ENCODE measurements around the gene KHDC4. TPM values are rescaled to one million over a fixed set of nuclear protein-coding genes. Genes with fewer than 3 reads are reported as not detected.

KHDC4 gene
- total RNA-seq, 1 donor from 2014 or later = 81.8 TPM

DNA sequence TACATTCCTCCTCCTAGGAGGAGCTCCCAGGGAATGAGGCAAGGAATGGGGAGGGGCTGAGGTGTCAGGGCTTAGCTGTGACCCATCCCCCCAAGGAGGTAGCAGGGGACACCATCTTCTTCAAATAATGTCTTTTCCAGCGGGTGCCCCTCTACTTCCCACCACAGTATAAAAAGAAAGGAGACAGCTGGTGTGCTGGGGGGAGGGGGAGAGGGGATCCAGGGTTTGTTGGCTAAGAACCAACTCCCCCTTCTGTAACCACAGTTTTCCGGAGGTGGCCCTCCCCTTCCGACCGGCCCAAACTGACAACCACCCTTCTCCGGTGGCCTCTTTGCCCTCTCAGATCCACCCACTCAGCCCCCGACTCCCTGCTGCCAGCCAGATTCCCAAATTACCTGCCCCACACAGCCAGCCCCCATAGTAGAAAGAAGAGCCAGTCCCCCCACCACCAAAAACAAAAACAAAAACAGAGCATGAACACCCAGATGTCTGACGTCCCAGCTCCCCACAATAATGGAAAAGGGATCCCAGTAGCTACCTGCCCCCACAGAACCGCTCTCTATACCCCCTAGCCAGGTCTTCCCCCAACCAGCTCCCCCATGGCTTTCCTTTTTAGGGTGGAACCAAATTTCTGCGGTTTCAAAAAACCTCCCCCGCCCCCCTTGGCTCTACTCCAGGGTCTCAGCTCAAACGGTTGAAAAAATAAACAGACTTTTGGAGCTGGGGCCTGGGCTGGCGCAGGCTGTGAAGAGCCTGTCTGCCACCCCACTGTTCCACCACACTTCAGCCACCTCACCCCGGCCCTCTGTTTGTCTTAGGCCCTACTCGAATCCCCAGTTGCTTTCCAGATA lies 42.1 kb upstream of the KHDC4 start:
- no peaks in the 10 kb centered on the region for H3K9me3 Mint-ChIP-seq
- H3K27me3 Mint-ChIP-seq (ENCODE audit: insufficient read depth) = no peaks in the 10 kb centered on the region
- H3K36me3 Mint-ChIP-seq (ENCODE audit: low read depth) = peaks cover 38% of the 10 kb centered on the region
- peak; percentile 33 for DNase-seq (ENCODE audit: low spot score)
- peak overlapping the region; percentile 92 for H3K4me3 Mint-ChIP-seq
- H3K4me1 Mint-ChIP-seq (ENCODE audit: low read depth) = peaks cover 80% of the 10 kb centered on the region
- H3K27ac Mint-ChIP-seq = peak overlapping the region; percentile 95
- intact Hi-C loops (cut with micrococcal nuclease) = loop anchor here (1.0 to 10.0 kb wide), 4 partner anchors 8 to 654 kb away; partner anchors contain the start of gene RUSC1

DNA sequence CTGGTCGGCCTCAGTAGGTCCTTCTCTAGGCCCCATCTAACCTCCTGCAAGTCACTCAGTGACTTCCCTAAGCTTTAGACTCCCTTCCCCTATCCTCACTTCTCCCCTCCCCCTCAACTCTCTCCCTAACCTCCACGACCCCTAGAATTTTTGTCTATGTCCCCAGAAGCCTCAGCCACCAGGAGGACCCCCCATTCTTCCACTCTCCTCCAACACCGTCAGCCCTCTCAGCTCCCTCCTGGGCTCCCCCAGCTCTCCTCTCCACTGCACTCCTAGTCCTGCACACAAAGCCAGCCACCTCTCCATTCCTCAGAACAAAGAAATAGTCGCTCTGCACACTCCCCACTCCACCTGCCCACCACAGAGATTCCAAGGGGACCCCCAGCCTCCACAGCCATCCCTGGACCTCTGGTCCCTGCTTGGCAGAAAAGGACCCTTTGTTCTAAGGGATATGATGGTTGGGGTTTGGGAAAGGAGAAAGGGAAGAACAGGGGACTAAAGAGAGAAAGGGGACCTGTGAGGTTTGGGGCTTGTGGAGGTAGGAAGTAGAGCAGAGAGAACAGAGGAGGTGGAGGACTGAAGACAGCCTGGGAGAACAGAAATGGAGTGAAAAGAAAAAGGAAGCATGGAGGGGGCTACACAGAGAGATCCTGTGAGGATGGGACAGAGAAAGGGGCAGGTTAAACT lies 41.3 kb upstream of the KHDC4 start:
- peak overlapping the region; percentile 95 for H3K27ac Mint-ChIP-seq
- no peak for DNase-seq (ENCODE audit: low spot score)
- no peaks in the 10 kb centered on the region for H3K9me3 Mint-ChIP-seq
- H3K36me3 Mint-ChIP-seq (ENCODE audit: low read depth) = peaks cover 40% of the 10 kb centered on the region
- peaks cover 80% of the 10 kb centered on the region for H3K4me1 Mint-ChIP-seq (ENCODE audit: low read depth)
- peak overlapping the region; percentile 92 for H3K4me3 Mint-ChIP-seq
- no peaks in the 10 kb centered on the region for H3K27me3 Mint-ChIP-seq (ENCODE audit: insufficient read depth)
- intact Hi-C loops (cut with micrococcal nuclease) = loop anchor here (1.0 to 10.0 kb wide), 4 partner anchors 7 to 653 kb away; partner anchors contain the start of gene RUSC1

- intact Hi-C loops (cut with micrococcal nuclease) = loop anchor here (5.0 to 10.0 kb wide), 2 partner anchors 250 to 652 kb away; partner anchors contain the start of gene RUSC1
- no peaks in the 10 kb centered on the region for H3K9me3 Mint-ChIP-seq
- H3K36me3 Mint-ChIP-seq (ENCODE audit: low read depth) = peaks cover 51% of the 10 kb centered on the region
These were observed 40.2 kb upstream of the KHDC4 start for GRCh38 chr1:155974208-155975115.

GRCh38 chr1:155973723-155974122 lies 39.5 kb upstream of the KHDC4 start:
- H3K9me3 Mint-ChIP-seq = no peaks in the 10 kb centered on the region

More at GRCh38 chr1:155974208-155975115, 40.2 kb upstream of the KHDC4 start:
- Mint-ChIP-seq H3K4me3 (peak overlapping the region; percentile 92), H3K27me3 (ENCODE audit: insufficient read depth) (no peaks in the 10 kb centered on the region), H3K27ac (peak overlapping the region; percentile 95), H3K4me1 (ENCODE audit: low read depth) (peaks cover 80% of the 10 kb centered on the region)
- no peak for DNase-seq (ENCODE audit: low spot score)

DNA sequence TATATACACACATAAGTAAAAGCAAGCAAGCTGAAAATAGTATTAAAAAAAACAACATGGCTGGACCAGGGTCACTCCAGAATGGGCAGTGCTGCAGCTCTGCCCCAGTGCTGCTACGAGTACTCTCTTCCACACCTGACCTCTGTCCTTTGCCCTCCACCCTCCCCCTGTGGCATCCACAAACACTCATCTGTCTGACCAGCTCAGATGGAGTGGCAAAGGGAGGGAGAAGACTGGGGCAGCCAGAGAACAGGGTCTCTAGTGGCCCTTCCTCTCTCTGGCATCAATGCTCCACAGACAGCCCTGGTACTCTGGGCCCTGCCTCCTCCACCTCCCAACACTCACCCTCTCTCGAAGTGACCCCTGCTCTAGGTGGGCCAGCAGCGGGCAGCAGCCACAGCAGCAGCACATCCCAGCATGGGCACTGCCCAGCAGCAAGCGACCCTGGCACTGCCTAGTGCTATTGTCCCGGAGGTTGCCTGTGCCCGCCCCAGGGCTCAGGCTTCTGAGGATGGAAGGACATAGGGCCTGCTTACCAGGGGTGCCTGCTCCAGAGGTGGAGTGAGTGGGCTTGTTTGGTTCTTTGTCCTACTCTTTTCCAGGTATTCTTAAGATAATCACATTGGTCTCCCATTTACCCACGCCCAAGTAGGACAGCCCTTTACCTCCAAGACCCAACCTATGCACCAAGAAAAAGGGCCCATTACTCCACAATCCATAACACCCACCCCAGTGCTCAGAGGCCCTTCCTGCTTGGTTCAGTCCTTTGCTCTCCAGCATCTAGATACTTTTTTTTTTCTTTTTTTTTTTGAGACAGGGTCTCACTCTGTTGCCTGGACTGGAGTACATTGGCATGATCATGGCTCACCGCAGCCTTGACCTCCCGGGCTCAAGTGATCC lies 37.9 kb upstream of the KHDC4 start:
- DNase-seq (ENCODE audit: low spot score) = no peak
- intact Hi-C loops (cut with micrococcal nuclease) = loop anchor here (10.0 kb wide), 1 partner anchor 253 kb away; no protein-coding TSS in a partner anchor
- no peaks in the 10 kb centered on the region for H3K9me3 Mint-ChIP-seq
- H3K4me1 Mint-ChIP-seq (ENCODE audit: low read depth) = peaks cover 97% of the 10 kb centered on the region
- H3K4me3 Mint-ChIP-seq = peak overlapping the region; percentile 62
- peaks cover 63% of the 10 kb centered on the region for H3K36me3 Mint-ChIP-seq (ENCODE audit: low read depth)
- H3K27me3 Mint-ChIP-seq (ENCODE audit: insufficient read depth) = no peaks in the 10 kb centered on the region
- peak overlapping the region; percentile 49 for H3K27ac Mint-ChIP-seq

More at GRCh38 chr1:155973723-155974122, 39.5 kb upstream of the KHDC4 start:
- no peak for DNase-seq (ENCODE audit: low spot score)
- peaks cover 56% of the 10 kb centered on the region for H3K36me3 Mint-ChIP-seq (ENCODE audit: low read depth)
- intact Hi-C loops (cut with micrococcal nuclease) = loop anchor here (10.0 kb wide), 1 partner anchor 251 kb away; no protein-coding TSS in a partner anchor
- H3K27me3 Mint-ChIP-seq (ENCODE audit: insufficient read depth) = no peaks in the 10 kb centered on the region
- peak overlapping the region; percentile 19 for H3K4me3 Mint-ChIP-seq
- peak overlapping the region; percentile 69 for H3K27ac Mint-ChIP-seq
- peaks cover 86% of the 10 kb centered on the region for H3K4me1 Mint-ChIP-seq (ENCODE audit: low read depth)

- Mint-ChIP-seq H3K36me3 (ENCODE audit: low read depth) (peaks cover 60% of the 10 kb centered on the region), H3K9me3 (no peaks in the 10 kb centered on the region), H3K27me3 (ENCODE audit: insufficient read depth) (no peaks in the 10 kb centered on the region), H3K27ac (peak overlapping the region; percentile 82), H3K4me1 (ENCODE audit: low read depth) (peaks cover 95% of the 10 kb centered on the region), H3K4me3 (peak overlapping the region; percentile 78)
- intact Hi-C loops (cut with micrococcal nuclease) = loop anchor here (10.0 kb wide), 1 partner anchor 254 kb away; no protein-coding TSS in a partner anchor
- DNase-seq (ENCODE audit: low spot score) = no peak
These were observed 36.4 kb upstream of the KHDC4 start for GRCh38 chr1:155970531-155971167.

DNA sequence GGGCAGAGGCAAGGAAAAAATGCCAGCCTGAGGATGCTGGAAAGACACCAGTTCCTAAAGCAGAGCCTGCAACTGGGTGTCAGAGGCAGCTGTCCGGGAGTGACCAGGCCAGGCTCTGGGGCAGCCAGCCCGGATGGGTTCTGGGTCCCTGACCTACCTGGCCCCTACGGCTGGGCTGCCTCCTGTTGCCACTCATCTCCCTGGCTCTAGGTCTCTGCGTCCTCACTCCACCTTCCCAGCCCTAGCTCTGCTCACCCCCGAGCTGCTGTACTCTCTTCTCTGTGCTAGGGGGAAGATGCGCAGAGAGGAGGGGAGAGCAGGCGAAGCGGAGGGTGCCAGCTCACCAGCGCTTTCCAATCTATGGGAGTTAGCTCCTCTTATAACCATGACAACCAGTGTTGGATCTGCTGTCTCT lies 35.2 kb upstream of the KHDC4 start:
- H3K4me1 Mint-ChIP-seq (ENCODE audit: low read depth) = peaks cover 82% of the 10 kb centered on the region
- H3K9me3 Mint-ChIP-seq = no peaks in the 10 kb centered on the region
- H3K4me3 Mint-ChIP-seq = no peak overlapping the region
- H3K27me3 Mint-ChIP-seq (ENCODE audit: insufficient read depth) = no peaks in the 10 kb centered on the region
- H3K36me3 Mint-ChIP-seq (ENCODE audit: low read depth) = peaks cover 57% of the 10 kb centered on the region
- DNase-seq (ENCODE audit: low spot score) = no peak
- intact Hi-C loops (cut with micrococcal nuclease) = no loop called here
- H3K27ac Mint-ChIP-seq = peak overlapping the region; percentile 82

DNA sequence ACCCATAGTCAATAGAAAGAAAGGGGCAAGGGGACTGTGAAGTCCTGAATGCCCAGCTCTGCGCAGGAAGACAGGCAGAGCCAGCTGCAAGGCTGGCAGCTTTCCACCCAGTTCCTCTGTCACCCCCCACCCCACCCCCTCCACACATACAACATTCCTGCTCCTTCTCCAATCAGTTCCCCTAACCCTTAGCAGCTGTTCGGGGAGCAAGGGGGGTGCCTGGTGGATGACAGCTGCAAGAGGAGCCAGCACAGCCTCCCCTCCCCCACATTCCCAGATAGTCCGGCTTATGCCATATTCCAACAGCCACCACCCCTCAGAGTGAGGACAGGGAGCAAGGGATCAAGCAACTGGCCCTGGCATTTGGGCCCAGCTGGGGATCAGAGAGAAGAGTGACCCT lies 34.5 kb upstream of the KHDC4 start:
- Mint-ChIP-seq H3K4me3 (peak overlapping the region; percentile 45), H3K4me1 (ENCODE audit: low read depth) (peaks cover 77% of the 10 kb centered on the region), H3K27me3 (ENCODE audit: insufficient read depth) (no peaks in the 10 kb centered on the region), H3K9me3 (no peaks in the 10 kb centered on the region), H3K36me3 (ENCODE audit: low read depth) (peaks cover 57% of the 10 kb centered on the region), H3K27ac (peak overlapping the region; percentile 83)
- intact Hi-C loops (cut with micrococcal nuclease) = loop anchor here (1.0 kb wide), 1 partner anchor 8 kb away; no protein-coding TSS in a partner anchor
- DNase-seq (ENCODE audit: low spot score) = no peak

- no peak for DNase-seq (ENCODE audit: low spot score)
- H3K27ac Mint-ChIP-seq = peak overlapping the region; percentile 83
- no peaks in the 10 kb centered on the region for H3K27me3 Mint-ChIP-seq (ENCODE audit: insufficient read depth)
- H3K36me3 Mint-ChIP-seq (ENCODE audit: low read depth) = peaks cover 57% of the 10 kb centered on the region
- H3K4me3 Mint-ChIP-seq = peak overlapping the region; percentile 77
- intact Hi-C loops (cut with micrococcal nuclease) = loop anchor here (1.0 kb wide), 1 partner anchor 8 kb away; no protein-coding TSS in a partner anchor
- H3K4me1 Mint-ChIP-seq (ENCODE audit: low read depth) = peaks cover 71% of the 10 kb centered on the region
- H3K9me3 Mint-ChIP-seq = no peaks in the 10 kb centered on the region
These were observed 33.8 kb upstream of the KHDC4 start for GRCh38 chr1:155968051-155968400.

DNA sequence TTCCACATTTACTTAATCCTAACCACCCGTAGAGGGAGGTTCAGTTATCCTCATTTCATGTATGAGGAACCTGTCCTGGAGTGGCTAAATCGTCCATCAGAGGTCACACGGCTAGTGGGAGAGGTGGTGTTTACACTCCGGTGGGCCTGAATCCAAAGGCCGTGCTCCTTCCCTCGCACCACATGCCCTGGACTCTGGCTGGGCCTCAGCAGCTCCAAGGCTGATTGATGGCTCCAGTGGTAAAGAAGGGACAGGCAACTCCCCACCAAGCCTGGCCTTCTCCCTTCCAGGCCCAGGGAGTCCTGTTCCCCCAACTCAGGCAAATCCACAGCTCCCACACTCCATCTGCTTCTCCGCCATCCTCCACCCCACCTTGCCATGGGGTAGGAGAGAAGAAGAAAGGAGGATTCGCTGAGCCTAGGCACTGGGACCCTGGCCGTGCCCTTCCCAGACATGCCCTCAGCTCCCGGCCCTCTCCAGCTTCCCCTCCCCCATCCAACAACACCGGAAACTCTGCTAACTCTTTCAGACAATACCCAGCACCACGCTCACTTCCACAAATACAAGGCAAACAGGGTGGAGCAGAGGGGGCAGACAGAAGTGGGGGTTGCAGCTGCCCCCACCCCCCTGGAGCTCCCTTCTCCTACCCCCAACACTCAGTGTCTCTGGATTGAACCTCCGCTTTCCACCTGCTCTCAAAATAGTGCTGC lies 33.3 kb upstream of the KHDC4 start:
- Mint-ChIP-seq H3K9me3 (no peaks in the 10 kb centered on the region), H3K27ac (peak overlapping the region; percentile 83), H3K27me3 (ENCODE audit: insufficient read depth) (no peaks in the 10 kb centered on the region), H3K4me1 (ENCODE audit: low read depth) (peaks cover 66% of the 10 kb centered on the region), H3K4me3 (peak overlapping the region; percentile 77), H3K36me3 (ENCODE audit: low read depth) (peaks cover 59% of the 10 kb centered on the region)
- no peak for DNase-seq (ENCODE audit: low spot score)
- intact Hi-C loops (cut with micrococcal nuclease) = loop anchor here (1.0 kb wide), 1 partner anchor 9 kb away; no protein-coding TSS in a partner anchor
